ENCODE data around the gene NOTUM. TPM values are rescaled to one million over a fixed set of nuclear protein-coding genes. Genes with fewer than 3 reads are reported as not detected.

NOTUM gene
- total RNA-seq, 2 experiments from 2014 or later: 0.41 to 0.49 TPM

- POLR2A ChIA-PET: interaction anchor here (0.8 to 1.4 kb wide), 3 partner anchors 14 to 168 kb away, joined by 3 to 5 read pairs (median 3); no protein-coding TSS in a partner anchor
- CTCF ChIA-PET: interaction anchor here (2.2 kb wide), 1 partner anchor 28 kb away, joined by 7 read pairs; no protein-coding TSS in a partner anchor
- H3K9me3 Mint-ChIP-seq: no peaks in the 10 kb centered on the region
- H3K27me3 Mint-ChIP-seq: peaks cover 5% of the 10 kb centered on the region
- H3K27ac Mint-ChIP-seq: no peak overlapping the region
- no peak overlapping the region for H3K4me3 Mint-ChIP-seq
- peaks cover 42% of the 10 kb centered on the region for H3K4me1 Mint-ChIP-seq (ENCODE audit: low read depth)
- intact Hi-C loops (cut with micrococcal nuclease): no loop called here
- peaks cover 34% of the 10 kb centered on the region for H3K36me3 Mint-ChIP-seq (ENCODE audit: low read depth)
- ATAC-seq: no peak
- TF ChIP-seq CTCF (IDR thresholded peaks at IDR 0.05): no peak
- no peak for DNase-seq
Measured at GRCh38 chr17:81931189-81931556, 29.8 kb downstream of the NOTUM start.

GRCh38 chr17:81930142-81931125, 30.6 kb downstream of the NOTUM start:
- H3K36me3 Mint-ChIP-seq (ENCODE audit: low read depth): peaks cover 29% of the 10 kb centered on the region
- peak; percentile 53 for DNase-seq
- ChIA-PET POLR2A (interaction anchor here (0.7 to 1.4 kb wide), 3 partner anchors 13 to 176 kb away, joined by 3 to 5 read pairs (median 4); no protein-coding TSS in a partner anchor), CTCF (interaction anchor here (0.8 to 2.2 kb wide), 2 partner anchors 29 to 91 kb away, joined by 3 to 7 read pairs; no protein-coding TSS in a partner anchor)
- peaks cover 42% of the 10 kb centered on the region for H3K4me1 Mint-ChIP-seq (ENCODE audit: low read depth)
- H3K27me3 Mint-ChIP-seq: peaks cover 5% of the 10 kb centered on the region
- H3K4me3 Mint-ChIP-seq: no peak overlapping the region
- no peaks in the 10 kb centered on the region for H3K9me3 Mint-ChIP-seq
- peak; percentile 21 for ATAC-seq
- intact Hi-C loops (cut with micrococcal nuclease): no loop called here
- no peak for TF ChIP-seq CTCF (IDR thresholded peaks at IDR 0.05)
- H3K27ac Mint-ChIP-seq: no peak overlapping the region

DNA sequence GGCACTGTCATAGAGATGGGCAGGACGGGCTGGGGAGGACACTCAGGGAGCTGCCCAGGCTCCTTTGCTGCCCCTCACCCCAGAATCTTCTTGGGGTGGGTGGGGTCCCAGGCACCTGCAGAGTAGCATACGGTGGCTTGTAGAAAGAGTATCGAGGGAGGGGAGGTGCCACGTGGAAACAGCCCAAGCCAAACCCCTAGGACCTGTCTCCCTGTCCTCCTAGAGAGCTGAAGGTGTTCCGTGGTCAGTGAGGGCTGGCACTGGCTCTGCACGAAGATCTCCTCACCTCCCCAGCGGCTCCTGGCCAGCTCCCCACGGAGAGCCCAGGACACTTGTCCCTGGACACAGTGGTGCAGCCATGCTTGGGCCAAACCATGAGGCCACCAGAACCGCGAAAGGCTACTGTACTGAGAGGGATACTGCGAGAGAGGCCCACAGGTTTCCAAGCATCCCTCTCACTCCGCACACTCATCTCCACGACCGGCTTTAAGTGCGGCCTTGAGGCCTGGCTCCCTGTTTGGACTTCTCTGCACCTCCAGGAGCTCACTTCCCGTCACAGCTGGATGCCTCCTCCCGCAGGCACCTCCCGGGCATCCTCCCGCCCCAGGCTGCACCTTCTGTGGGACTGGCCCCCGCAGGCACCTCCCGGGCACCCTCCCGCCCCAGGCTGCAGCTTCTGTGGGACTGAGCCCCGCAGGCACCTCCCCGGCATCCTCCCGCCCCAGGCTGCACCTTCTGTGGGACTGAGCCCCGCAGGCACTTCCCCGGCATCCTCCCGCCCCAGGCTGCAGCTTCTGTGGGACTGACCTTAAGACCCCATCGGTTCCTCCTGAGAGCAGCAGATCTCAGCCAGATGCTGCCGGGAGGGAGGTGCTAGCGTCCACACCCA, 31.5 kb downstream of the NOTUM start:
- ATAC-seq: no peak
- TF ChIP-seq CTCF (IDR thresholded peaks at IDR 0.05): no peak
- no peak overlapping the region for H3K27ac Mint-ChIP-seq

DNA sequence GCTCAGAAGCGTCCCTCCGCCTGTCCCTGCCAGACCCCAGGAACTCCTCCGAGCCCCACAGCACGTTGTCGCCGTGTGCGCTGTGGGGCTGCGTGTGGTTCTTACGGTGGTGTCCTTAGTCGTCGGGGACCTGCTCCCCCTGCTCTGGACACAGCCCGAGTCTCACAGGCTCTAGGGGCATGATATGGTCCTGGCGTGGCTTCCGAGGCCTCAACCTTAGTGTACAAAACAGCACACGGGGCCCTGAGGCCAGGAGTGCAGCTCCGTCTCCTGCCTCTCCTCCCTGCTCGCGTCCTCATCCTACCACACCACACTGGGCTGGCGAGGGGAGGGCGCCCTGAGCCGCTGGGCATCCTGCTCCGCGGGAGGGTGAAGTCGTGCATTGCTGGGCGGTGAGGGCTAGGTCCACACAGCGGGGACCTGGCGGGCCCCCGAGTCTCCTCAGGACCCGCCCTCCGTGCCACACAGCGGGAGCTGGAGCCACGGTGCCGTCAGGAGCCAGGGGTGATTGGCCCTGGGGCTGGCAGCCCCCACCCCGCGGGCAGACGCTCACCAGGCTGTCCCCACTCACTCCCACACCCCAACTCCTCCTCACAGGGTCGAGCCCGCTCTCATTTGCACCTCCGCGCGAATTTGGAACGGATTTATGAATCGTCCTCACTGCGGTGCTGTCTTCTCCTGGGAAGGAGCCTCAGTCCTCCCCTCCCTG, 32.3 kb downstream of the NOTUM start:
- ChIA-PET CTCF (interaction anchor here (1.0 to 5.1 kb wide), 8 partner anchors 12 to 93 kb away, joined by 3 to 23 read pairs (median 3); partner anchors contain the start of gene CENPX), POLR2A (interaction anchor here (1.0 to 1.7 kb wide), 6 partner anchors 9 to 85 kb away, joined by 3 to 6 read pairs (median 3); partner anchors contain the start of genes ALYREF and ANAPC11)
- Mint-ChIP-seq H3K27me3 (peaks cover 5% of the 10 kb centered on the region), H3K36me3 (ENCODE audit: low read depth) (peaks cover 14% of the 10 kb centered on the region), H3K9me3 (no peaks in the 10 kb centered on the region), H3K4me3 (peak overlapping the region; percentile 74), H3K4me1 (ENCODE audit: low read depth) (peaks cover 38% of the 10 kb centered on the region), H3K27ac (no peak overlapping the region)
- peak; percentile 4 for TF ChIP-seq CTCF (IDR thresholded peaks at IDR 0.05)
- no peak for ATAC-seq
- no peak for DNase-seq
- intact Hi-C loops (cut with micrococcal nuclease): no loop called here

More for the DNA sequence above, 31.5 kb downstream of the NOTUM start:
- Mint-ChIP-seq H3K36me3 (ENCODE audit: low read depth) (peaks cover 21% of the 10 kb centered on the region), H3K4me3 (peak overlapping the region; percentile 74), H3K27me3 (peaks cover 5% of the 10 kb centered on the region), H3K4me1 (ENCODE audit: low read depth) (peaks cover 39% of the 10 kb centered on the region), H3K9me3 (no peaks in the 10 kb centered on the region)
- ChIA-PET CTCF (interaction anchor here (1.0 to 1.3 kb wide), 2 partner anchors 13 to 30 kb away, joined by 3 read pairs; no protein-coding TSS in a partner anchor), POLR2A (interaction anchor here (0.6 to 1.7 kb wide), 5 partner anchors 9 to 177 kb away, joined by 3 to 6 read pairs (median 3); no protein-coding TSS in a partner anchor)
- no peak for DNase-seq
- intact Hi-C loops (cut with micrococcal nuclease): no loop called here

Data from activated CD8-positive, alpha-beta T cell treated with anti-CD3 and anti-CD28 coated beads for 36 hours (primary cell).